WTC11 (cell line): ENCODE data around the gene PNPLA6. TPM values are rescaled to one million over a fixed set of nuclear protein-coding genes. Genes with fewer than 3 reads are reported as not detected.
A peak's percentile ranks its signal among the peaks of the same experiment; 100 is the strongest.

ENCODE experiments used
- ATAC-seq: fragments of 200-7000 bp; cut with Tn5 transposase; 2 replicates; pipeline ENCODE4 v1.10.0; 2021; ENCODE audit warnings: mild to moderate bottlenecking, moderate library complexity
- CTCF ChIA-PET: fragments of 300-600 bp; sonication (Branson Sonifier 250); formaldehyde crosslinking; loops from one replicate; lab custom pipeline; 2021; ENCODE audit warnings: antibody characterized with exemption; lab: Charles Lee
- POLR2A ChIA-PET: fragments of 350-600 bp; sonication (Branson Sonifier 250); formaldehyde crosslinking; loops from one replicate; lab custom pipeline; 2021; ENCODE audit warnings: antibody characterized with exemption; lab: Charles Lee
- DNase-seq: peaks from one replicate; pipeline ENCODE4 v3.0.0; 2021; ENCODE audit warnings: low spot score
- H3K27ac Mint-ChIP-seq: 2 replicates; pipeline ENCODE4 v1.8.0; 2021; ENCODE audit warnings: mixed read lengths
- H3K27me3 Mint-ChIP-seq: 2 replicates; pipeline ENCODE4 v1.8.0; 2021; ENCODE audit warnings: low read depth, mild to moderate bottlenecking, moderate library complexity, mixed read lengths
- H3K36me3 Mint-ChIP-seq: 2 replicates; pipeline ENCODE4 v1.8.0; 2021; ENCODE audit warnings: mixed read lengths
- H3K4me1 Mint-ChIP-seq: 2 replicates; pipeline ENCODE4 v1.8.0; 2022; ENCODE audit warnings: mixed read lengths
- H3K4me3 Mint-ChIP-seq: 2 replicates; pipeline ENCODE4 v1.8.0; 2021; ENCODE audit warnings: mild to moderate bottlenecking, moderate library complexity, mixed read lengths
- H3K9me3 Mint-ChIP-seq: 2 replicates; pipeline ENCODE4 v1.8.0; 2021; ENCODE audit warnings: mixed read lengths
- CDX4 ChIP-seq: fragments of 250-450 bp; sonication (Bioruptor Pico); IDR thresholded peaks from 2 replicates; pipeline ENCODE4 v1.9.0; 2021; ENCODE audit warnings: moderate library complexity, mild to moderate bottlenecking, inconsistent platforms, borderline replicate concordance
- CREM ChIP-seq: sonication (generic); formaldehyde crosslinking; IDR thresholded peaks from 2 replicates; pipeline ENCODE4 v1.8.1; 2022; ENCODE audit warnings: mild to moderate bottlenecking, missing genetic modification reagents, moderate library complexity
- EMX1 ChIP-seq: fragments of 250-450 bp; sonication (Bioruptor Pico); IDR thresholded peaks from 2 replicates; pipeline ENCODE4 v1.8.0; 2021; ENCODE audit warnings: mild to moderate bottlenecking
- ETV6 ChIP-seq: sonication (generic); formaldehyde crosslinking; IDR thresholded peaks from 2 replicates; pipeline ENCODE4 v1.8.1; 2022; ENCODE audit warnings: mild to moderate bottlenecking, missing genetic modification reagents
- FOXK1 ChIP-seq: sonication (generic); formaldehyde crosslinking; IDR thresholded peaks from 2 replicates; pipeline ENCODE4 v1.8.0; 2022; ENCODE audit warnings: mild to moderate bottlenecking, moderate library complexity, missing genetic modification reagents
- MAX ChIP-seq: sonication (generic); formaldehyde crosslinking; IDR thresholded peaks from 2 replicates; pipeline ENCODE4 v1.8.0; 2022; ENCODE audit warnings: mild to moderate bottlenecking, missing genetic modification reagents
- MXD4 ChIP-seq: fragments of 250-450 bp; sonication (Bioruptor Pico); IDR thresholded peaks from 2 replicates; pipeline ENCODE4 v1.8.0; 2021; ENCODE audit warnings: mild to moderate bottlenecking, moderate library complexity, borderline replicate concordance
- NFATC4 ChIP-seq: fragments of 250-450 bp; sonication (Bioruptor Pico); IDR thresholded peaks from 2 replicates; pipeline ENCODE4 v1.9.0; 2021; ENCODE audit warnings: mild to moderate bottlenecking
- SP1 ChIP-seq: sonication (generic); formaldehyde crosslinking; conservative IDR thresholded peaks from 2 replicates; pipeline ENCODE4 v1.8.1; 2022; ENCODE audit warnings: missing genetic modification reagents
- TP53 ChIP-seq: sonication (generic); formaldehyde crosslinking; IDR thresholded peaks from 2 replicates; pipeline ENCODE4 v1.8.1; 2023; ENCODE audit warnings: mild to moderate bottlenecking, missing genetic modification reagents
- ZBTB21 ChIP-seq: sonication (generic); formaldehyde crosslinking; IDR thresholded peaks from 2 replicates; pipeline ENCODE4 v1.8.1; 2023; ENCODE audit warnings: mild to moderate bottlenecking, missing genetic modification reagents, borderline replicate concordance
- ZNF121 ChIP-seq: sonication (generic); formaldehyde crosslinking; IDR thresholded peaks from 2 replicates; pipeline ENCODE4 v1.8.0; 2023; ENCODE audit warnings: missing genetic modification reagents
- ZNF232 ChIP-seq: sonication (generic); formaldehyde crosslinking; IDR thresholded peaks from 2 replicates; pipeline ENCODE4 v1.8.0; 2022; ENCODE audit warnings: mild to moderate bottlenecking, missing genetic modification reagents
- total RNA-seq: library from RNA; stranded (reverse); gene quantifications from 3 replicates; pipeline ENCODE4 v1.2.3, GENCODE V29; 2021
- TF ChIP-seq, protein P1 (sequence below): sonication (generic); formaldehyde crosslinking; IDR thresholded peaks from 2 replicates; pipeline ENCODE4 v1.8.0; 2022; ENCODE audit warnings: mild to moderate bottlenecking, missing genetic modification reagents
- TF ChIP-seq, protein P2 (sequence below): sonication (generic); formaldehyde crosslinking; IDR thresholded peaks from 2 replicates; pipeline ENCODE4 v1.8.0; 2023; ENCODE audit warnings: mild to moderate bottlenecking, missing genetic modification reagents
- TF ChIP-seq, protein P3 (sequence below): sonication (generic); formaldehyde crosslinking; IDR thresholded peaks from 2 replicates; pipeline ENCODE4 v1.8.1; 2022; ENCODE audit warnings: low read depth, mild to moderate bottlenecking, moderate library complexity, missing genetic modification reagents, borderline replicate concordance
- TF ChIP-seq, protein P4 (sequence below): sonication (generic); formaldehyde crosslinking; conservative IDR thresholded peaks from 2 replicates; pipeline ENCODE4 v1.8.1; 2023; ENCODE audit warnings: mild to moderate bottlenecking, low read depth, missing genetic modification reagents, moderate library complexity
- TF ChIP-seq, protein P5 (sequence below): sonication (generic); formaldehyde crosslinking; IDR thresholded peaks from 2 replicates; pipeline ENCODE4 v1.8.1; 2023; ENCODE audit warnings: mild to moderate bottlenecking, missing genetic modification reagents, moderate library complexity
- TF ChIP-seq, protein P6 (sequence below): sonication (generic); formaldehyde crosslinking; conservative IDR thresholded peaks from 2 replicates; pipeline ENCODE4 v1.8.1; 2022; ENCODE audit warnings: mild to moderate bottlenecking, missing genetic modification reagents
- TF ChIP-seq, protein P7 (sequence below): fragments of 250-450 bp; sonication (Bioruptor Pico); IDR thresholded peaks from 2 replicates; pipeline ENCODE4 v1.8.0; 2021; ENCODE audit warnings: mild to moderate bottlenecking

Gene PNPLA6
- total RNA-seq, 1 experiment from 2014 or later = 149 TPM

- Mint-ChIP-seq H3K4me3 (peak within 1 kb of the TSS; percentile 70), H3K27me3 (peaks cover 7% of the 10 kb centered on the region), H3K9me3 (no peaks in the 10 kb centered on the region), H3K4me1 (peaks cover 12% of the 10 kb centered on the region), H3K36me3 (no peaks in the 10 kb centered on the region), H3K27ac (peak within 1 kb of the TSS; percentile 92)
- peak; percentile 97 for ATAC-seq
- POLR2A ChIA-PET = interaction anchor here (0.6 to 1.5 kb wide), 2 partner anchors 18 to 192 kb away, joined by 4 read pairs; no protein-coding TSS in a partner anchor
- CTCF ChIA-PET = interaction anchor here (0.6 to 1.6 kb wide), 7 partner anchors 12 to 152 kb away, joined by 3 to 7 read pairs (median 4); partner anchors contain the start of gene MCOLN1
- DNase-seq = peak; percentile 95
- TF ChIP-seq MAX = no peak; the same call in none of the 2 replicates
- TF ChIP-seq TP53 (CRISPR knock-in tag) = no peak
- TF ChIP-seq, protein P1, sequence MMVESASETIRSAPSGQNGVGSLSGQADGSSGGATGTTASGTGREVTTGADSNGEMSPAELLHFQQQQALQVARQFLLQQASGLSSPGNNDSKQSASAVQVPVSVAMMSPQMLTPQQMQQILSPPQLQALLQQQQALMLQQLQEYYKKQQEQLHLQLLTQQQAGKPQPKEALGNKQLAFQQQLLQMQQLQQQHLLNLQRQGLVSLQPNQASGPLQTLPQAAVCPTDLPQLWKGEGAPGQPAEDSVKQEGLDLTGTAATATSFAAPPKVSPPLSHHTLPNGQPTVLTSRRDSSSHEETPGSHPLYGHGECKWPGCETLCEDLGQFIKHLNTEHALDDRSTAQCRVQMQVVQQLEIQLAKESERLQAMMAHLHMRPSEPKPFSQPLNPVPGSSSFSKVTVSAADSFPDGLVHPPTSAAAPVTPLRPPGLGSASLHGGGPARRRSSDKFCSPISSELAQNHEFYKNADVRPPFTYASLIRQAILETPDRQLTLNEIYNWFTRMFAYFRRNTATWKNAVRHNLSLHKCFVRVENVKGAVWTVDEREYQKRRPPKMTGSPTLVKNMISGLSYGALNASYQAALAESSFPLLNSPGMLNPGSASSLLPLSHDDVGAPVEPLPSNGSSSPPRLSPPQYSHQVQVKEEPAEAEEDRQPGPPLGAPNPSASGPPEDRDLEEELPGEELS (CRISPR knock-in tag) = 0 out of 2 replicates have a peak, but pooled peaks have one; percentile 15
- TF ChIP-seq ZBTB21 (CRISPR knock-in tag) = peak; percentile 99
- TF ChIP-seq ZNF121 (CRISPR knock-in tag) = no peak
- TF ChIP-seq, protein P2, sequence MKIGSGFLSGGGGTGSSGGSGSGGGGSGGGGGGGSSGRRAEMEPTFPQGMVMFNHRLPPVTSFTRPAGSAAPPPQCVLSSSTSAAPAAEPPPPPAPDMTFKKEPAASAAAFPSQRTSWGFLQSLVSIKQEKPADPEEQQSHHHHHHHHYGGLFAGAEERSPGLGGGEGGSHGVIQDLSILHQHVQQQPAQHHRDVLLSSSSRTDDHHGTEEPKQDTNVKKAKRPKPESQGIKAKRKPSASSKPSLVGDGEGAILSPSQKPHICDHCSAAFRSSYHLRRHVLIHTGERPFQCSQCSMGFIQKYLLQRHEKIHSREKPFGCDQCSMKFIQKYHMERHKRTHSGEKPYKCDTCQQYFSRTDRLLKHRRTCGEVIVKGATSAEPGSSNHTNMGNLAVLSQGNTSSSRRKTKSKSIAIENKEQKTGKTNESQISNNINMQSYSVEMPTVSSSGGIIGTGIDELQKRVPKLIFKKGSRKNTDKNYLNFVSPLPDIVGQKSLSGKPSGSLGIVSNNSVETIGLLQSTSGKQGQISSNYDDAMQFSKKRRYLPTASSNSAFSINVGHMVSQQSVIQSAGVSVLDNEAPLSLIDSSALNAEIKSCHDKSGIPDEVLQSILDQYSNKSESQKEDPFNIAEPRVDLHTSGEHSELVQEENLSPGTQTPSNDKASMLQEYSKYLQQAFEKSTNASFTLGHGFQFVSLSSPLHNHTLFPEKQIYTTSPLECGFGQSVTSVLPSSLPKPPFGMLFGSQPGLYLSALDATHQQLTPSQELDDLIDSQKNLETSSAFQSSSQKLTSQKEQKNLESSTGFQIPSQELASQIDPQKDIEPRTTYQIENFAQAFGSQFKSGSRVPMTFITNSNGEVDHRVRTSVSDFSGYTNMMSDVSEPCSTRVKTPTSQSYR (CRISPR knock-in tag) = no peak
- TF ChIP-seq, protein P3, sequence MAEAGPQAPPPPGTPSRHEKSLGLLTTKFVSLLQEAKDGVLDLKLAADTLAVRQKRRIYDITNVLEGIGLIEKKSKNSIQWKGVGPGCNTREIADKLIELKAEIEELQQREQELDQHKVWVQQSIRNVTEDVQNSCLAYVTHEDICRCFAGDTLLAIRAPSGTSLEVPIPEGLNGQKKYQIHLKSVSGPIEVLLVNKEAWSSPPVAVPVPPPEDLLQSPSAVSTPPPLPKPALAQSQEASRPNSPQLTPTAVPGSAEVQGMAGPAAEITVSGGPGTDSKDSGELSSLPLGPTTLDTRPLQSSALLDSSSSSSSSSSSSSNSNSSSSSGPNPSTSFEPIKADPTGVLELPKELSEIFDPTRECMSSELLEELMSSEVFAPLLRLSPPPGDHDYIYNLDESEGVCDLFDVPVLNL (CRISPR knock-in tag) = no peak
- no peak for TF ChIP-seq MXD4 (CRISPR knock-in tag)
- TF ChIP-seq, protein P4, sequence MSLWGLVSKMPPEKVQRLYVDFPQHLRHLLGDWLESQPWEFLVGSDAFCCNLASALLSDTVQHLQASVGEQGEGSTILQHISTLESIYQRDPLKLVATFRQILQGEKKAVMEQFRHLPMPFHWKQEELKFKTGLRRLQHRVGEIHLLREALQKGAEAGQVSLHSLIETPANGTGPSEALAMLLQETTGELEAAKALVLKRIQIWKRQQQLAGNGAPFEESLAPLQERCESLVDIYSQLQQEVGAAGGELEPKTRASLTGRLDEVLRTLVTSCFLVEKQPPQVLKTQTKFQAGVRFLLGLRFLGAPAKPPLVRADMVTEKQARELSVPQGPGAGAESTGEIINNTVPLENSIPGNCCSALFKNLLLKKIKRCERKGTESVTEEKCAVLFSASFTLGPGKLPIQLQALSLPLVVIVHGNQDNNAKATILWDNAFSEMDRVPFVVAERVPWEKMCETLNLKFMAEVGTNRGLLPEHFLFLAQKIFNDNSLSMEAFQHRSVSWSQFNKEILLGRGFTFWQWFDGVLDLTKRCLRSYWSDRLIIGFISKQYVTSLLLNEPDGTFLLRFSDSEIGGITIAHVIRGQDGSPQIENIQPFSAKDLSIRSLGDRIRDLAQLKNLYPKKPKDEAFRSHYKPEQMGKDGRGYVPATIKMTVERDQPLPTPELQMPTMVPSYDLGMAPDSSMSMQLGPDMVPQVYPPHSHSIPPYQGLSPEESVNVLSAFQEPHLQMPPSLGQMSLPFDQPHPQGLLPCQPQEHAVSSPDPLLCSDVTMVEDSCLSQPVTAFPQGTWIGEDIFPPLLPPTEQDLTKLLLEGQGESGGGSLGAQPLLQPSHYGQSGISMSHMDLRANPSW (CRISPR knock-in tag) = no peak
- TF ChIP-seq, protein P5, sequence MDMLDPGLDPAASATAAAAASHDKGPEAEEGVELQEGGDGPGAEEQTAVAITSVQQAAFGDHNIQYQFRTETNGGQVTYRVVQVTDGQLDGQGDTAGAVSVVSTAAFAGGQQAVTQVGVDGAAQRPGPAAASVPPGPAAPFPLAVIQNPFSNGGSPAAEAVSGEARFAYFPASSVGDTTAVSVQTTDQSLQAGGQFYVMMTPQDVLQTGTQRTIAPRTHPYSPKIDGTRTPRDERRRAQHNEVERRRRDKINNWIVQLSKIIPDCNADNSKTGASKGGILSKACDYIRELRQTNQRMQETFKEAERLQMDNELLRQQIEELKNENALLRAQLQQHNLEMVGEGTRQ (CRISPR knock-in tag) = peak; percentile 58
- TF ChIP-seq, protein P6, sequence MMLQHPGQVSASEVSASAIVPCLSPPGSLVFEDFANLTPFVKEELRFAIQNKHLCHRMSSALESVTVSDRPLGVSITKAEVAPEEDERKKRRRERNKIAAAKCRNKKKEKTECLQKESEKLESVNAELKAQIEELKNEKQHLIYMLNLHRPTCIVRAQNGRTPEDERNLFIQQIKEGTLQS (CRISPR knock-in tag) = no peak
- TF ChIP-seq EMX1 = no peak
- TF ChIP-seq, protein P7, sequence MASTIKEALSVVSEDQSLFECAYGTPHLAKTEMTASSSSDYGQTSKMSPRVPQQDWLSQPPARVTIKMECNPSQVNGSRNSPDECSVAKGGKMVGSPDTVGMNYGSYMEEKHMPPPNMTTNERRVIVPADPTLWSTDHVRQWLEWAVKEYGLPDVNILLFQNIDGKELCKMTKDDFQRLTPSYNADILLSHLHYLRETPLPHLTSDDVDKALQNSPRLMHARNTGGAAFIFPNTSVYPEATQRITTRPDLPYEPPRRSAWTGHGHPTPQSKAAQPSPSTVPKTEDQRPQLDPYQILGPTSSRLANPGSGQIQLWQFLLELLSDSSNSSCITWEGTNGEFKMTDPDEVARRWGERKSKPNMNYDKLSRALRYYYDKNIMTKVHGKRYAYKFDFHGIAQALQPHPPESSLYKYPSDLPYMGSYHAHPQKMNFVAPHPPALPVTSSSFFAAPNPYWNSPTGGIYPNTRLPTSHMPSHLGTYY (CRISPR knock-in tag) = no peak
- TF ChIP-seq CDX4 (CRISPR knock-in tag) = no peak
- peak; percentile 72; the same call in 1 of the 2 replicates for TF ChIP-seq ETV6 (CRISPR knock-in tag)
- TF ChIP-seq ZNF232 (CRISPR knock-in tag) = no peak; the same call in 1 of the 2 replicates
- peak; percentile 94 for TF ChIP-seq SP1
- no peak for TF ChIP-seq NFATC4 (CRISPR knock-in tag)
- peak; percentile 94 for TF ChIP-seq CREM (CRISPR knock-in tag)
- peak; percentile 58 for TF ChIP-seq FOXK1
Observed at GRCh38 chr19:7488736-7489353, 46.7 kb upstream of the PNPLA6 start, which contains the start of gene PEX11G. Gene PEX11G, minus strand, starts transcription at chr19:7489035. Its CDS starts 25 bp downstream, at chr19:7489010.
